ENCODE results near the gene CCDC110. TPM values are rescaled to one million over a fixed set of nuclear protein-coding genes. Genes with fewer than 3 reads are reported as not detected.

CCDC110 gene
- total RNA-seq, 3 donors from 2014 or later = not detected

DNA sequence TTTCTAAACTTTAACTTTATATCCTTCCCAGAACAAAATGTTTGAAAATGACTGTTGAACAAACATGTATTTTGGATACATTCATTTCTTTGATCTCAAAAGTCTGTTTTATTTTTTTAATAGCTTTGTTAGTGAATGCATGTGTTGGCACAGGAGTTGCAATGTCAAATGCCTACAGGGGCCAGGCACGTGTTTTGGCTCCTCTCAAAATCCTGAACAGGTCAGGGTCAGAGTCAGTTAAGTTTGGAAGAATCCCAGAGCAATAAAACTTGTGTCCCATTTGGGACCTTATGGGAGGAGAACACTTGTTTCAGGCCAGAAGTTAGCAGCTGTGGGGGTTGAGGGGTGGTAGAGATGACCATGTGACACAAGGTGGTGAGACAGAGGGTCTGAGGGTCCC is 29.0 kb upstream of the CCDC110 start:
- Mint-ChIP-seq H3K36me3 (ENCODE audit: insufficient read depth) (no peaks in the 10 kb centered on the region), H3K4me3 (no peak overlapping the region), H3K4me1 (ENCODE audit: low read depth) (no peaks in the 10 kb centered on the region), H3K9me3 (peaks cover 8% of the 10 kb centered on the region), H3K27me3 (ENCODE audit: low read depth) (peaks cover 21% of the 10 kb centered on the region)
- no peak for DNase-seq
- ATAC-seq = no peak

DNA sequence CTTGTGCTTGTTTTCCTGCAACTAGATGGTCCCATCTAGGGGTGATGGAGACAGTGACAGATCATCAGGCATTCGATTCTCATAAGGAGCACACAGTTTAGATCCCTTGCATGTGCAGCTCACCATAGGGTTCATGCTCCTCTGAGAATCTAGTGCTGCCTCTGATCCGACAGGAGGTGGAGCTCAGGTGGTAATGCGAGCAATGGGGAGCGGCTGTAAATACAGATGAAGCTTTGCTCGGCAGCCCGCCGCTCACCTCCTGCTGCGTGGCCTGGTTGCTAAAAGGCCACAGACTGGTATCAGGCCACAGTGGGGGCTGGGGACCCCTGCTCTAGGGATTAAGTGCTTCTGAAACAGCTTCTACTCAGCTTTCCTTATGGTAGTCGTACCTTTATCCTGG is 28.5 kb upstream of the CCDC110 start:
- Mint-ChIP-seq H3K4me3 (no peak overlapping the region), H3K9me3 (peaks cover 8% of the 10 kb centered on the region), H3K4me1 (ENCODE audit: low read depth) (no peaks in the 10 kb centered on the region), H3K36me3 (ENCODE audit: insufficient read depth) (no peaks in the 10 kb centered on the region), H3K27me3 (ENCODE audit: low read depth) (peaks cover 21% of the 10 kb centered on the region)
- DNase-seq (no peak), ATAC-seq (no peak)

DNA sequence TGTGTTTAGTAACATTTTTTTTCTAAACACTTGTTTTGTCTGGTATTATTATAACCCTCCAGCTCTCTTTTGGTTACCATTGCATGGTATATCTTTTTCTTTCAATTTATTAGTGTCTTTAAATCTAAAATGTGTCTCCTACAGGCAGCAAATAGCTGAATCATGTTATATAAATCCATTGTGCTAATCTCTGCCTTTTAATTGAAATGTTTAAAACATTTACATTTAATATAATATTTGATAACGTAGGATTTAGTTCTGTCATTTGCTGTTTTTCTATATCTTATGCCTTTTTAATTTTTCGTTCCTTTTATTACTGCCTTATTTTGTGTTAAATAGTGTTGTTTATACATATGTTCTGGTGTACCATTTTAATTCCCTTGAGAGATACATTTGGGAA is 17.1 kb upstream of the CCDC110 start:
- no peaks in the 10 kb centered on the region for H3K4me1 Mint-ChIP-seq (ENCODE audit: low read depth)
- no peak overlapping the region for H3K4me3 Mint-ChIP-seq
- peaks cover 1% of the 10 kb centered on the region for H3K36me3 Mint-ChIP-seq (ENCODE audit: insufficient read depth)
- DNase-seq (no peak), ATAC-seq (no peak)
- H3K27me3 Mint-ChIP-seq (ENCODE audit: low read depth) = peaks cover 27% of the 10 kb centered on the region
- peaks cover 16% of the 10 kb centered on the region for H3K9me3 Mint-ChIP-seq

DNA sequence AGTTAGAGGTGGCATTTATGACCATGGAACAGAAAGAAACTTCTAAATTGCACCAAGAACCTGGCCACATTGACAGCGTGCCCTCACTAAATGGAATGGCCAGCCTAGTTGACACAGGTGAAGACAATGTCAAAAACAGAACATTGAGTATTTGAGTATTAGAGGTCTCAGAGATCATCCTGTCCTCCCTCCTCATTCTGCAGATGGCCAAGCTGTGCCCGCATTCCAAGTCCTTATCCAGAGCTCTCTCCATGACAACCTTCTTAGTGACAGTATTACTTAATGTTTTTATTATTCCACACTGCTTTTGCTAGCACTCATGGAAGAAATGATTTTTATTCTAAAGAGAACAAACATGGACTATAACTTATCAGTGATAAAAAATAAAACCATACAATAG is 9.9 kb upstream of the CCDC110 start:
- peaks cover 34% of the 10 kb centered on the region for H3K27me3 Mint-ChIP-seq (ENCODE audit: low read depth)
- ATAC-seq (no peak), DNase-seq (no peak)
- H3K9me3 Mint-ChIP-seq = no peaks in the 10 kb centered on the region
- H3K4me3 Mint-ChIP-seq = no peak overlapping the region
- no peaks in the 10 kb centered on the region for H3K4me1 Mint-ChIP-seq (ENCODE audit: low read depth)
- H3K36me3 Mint-ChIP-seq (ENCODE audit: insufficient read depth) = no peaks in the 10 kb centered on the region

DNA sequence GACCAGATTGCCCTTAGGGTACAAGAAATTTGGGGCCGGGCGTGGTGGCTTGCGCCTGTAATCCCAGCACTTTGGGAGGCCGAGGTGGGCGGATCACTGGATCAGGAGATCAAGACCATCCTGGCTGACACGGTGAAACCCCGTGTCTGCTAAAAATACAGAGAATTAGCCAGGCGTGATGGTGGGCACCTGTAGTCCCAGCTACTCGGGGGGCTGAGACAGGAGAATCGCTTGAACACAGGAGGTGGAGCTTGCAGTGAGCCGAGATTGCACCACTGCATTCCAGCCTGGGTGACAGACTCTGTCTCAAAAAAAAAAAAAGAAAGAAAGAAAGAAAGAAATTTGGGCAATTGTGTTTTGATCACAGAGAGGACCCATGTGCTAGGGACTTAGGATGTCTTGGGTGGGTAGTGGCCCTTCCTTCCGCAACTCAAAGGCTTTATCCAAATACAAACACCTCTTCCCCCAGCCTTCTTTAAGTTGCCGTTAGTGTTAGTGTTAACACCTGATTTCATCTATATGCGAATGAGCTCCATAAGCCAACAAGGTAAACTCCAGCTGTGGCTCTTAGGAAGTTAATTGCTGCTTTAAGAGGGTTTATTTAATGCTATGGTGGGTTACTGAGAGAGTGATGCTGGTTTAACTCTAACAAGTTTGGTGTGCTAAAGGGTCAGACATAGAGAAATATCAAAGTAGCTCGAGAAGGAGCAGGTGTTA is 8.6 kb upstream of the CCDC110 start:
- Mint-ChIP-seq H3K9me3 (no peaks in the 10 kb centered on the region), H3K4me3 (no peak overlapping the region), H3K27me3 (ENCODE audit: low read depth) (peaks cover 29% of the 10 kb centered on the region), H3K4me1 (ENCODE audit: low read depth) (no peaks in the 10 kb centered on the region), H3K36me3 (ENCODE audit: insufficient read depth) (no peaks in the 10 kb centered on the region)
- no peak for ATAC-seq
- DNase-seq = no peak

DNA sequence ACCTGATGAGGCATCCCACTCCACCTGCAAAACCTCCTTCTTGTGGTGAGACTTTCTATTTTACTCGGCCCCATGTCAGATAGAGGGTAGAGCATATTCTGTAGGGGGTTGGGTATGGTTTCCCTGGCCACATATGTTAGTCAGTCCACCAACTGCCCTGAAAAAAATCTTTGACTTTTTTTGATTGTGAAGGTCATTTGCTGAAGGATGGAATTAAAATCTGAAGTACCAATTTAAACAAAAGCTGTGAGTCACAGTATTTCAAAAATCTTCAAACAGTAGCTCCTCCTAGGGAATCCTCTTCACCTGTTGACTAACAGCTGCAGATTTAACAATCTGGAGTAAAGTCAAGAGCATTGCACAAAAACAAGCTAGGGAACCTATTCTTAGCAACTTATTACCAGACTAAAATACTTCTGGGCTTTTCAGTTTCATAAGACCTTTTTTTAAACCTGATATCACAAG is 8.0 kb upstream of the CCDC110 start:
- DNase-seq = no peak

DNA sequence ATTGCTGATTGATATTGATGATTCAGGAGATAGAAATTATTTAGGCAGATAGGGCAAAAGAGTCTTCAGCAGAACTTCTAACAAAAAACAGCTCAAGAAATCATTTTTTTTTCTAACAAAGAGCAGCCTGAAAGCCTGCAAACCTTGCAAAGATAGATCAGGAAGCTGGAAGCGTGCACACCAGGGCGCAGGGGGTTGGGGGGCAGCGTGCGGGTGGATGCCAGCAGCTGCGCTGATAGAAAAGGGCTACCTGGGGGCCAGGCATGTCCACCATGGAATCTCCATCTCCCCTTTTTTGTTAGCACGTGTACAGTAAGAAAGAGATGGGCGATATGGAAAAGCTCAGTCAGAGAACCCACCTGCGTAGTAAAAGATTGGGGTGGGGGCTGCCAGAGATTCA is 1.7 kb upstream of the CCDC110 start:
- Mint-ChIP-seq H3K4me1 (ENCODE audit: low read depth) (peaks cover 12% of the 10 kb centered on the region), H3K27me3 (ENCODE audit: low read depth) (peaks cover 23% of the 10 kb centered on the region), H3K9me3 (no peaks in the 10 kb centered on the region), H3K36me3 (ENCODE audit: insufficient read depth) (no peaks in the 10 kb centered on the region), H3K4me3 (no peak overlapping the region)
- ATAC-seq (no peak), DNase-seq (no peak)

More for the DNA sequence above, 8.0 kb upstream of the CCDC110 start:
- Mint-ChIP-seq H3K4me1 (ENCODE audit: low read depth) (no peaks in the 10 kb centered on the region), H3K4me3 (no peak overlapping the region), H3K9me3 (no peaks in the 10 kb centered on the region), H3K27me3 (ENCODE audit: low read depth) (peaks cover 31% of the 10 kb centered on the region), H3K36me3 (ENCODE audit: insufficient read depth) (no peaks in the 10 kb centered on the region)
- peak; percentile 30 to 46 for ATAC-seq

DNA sequence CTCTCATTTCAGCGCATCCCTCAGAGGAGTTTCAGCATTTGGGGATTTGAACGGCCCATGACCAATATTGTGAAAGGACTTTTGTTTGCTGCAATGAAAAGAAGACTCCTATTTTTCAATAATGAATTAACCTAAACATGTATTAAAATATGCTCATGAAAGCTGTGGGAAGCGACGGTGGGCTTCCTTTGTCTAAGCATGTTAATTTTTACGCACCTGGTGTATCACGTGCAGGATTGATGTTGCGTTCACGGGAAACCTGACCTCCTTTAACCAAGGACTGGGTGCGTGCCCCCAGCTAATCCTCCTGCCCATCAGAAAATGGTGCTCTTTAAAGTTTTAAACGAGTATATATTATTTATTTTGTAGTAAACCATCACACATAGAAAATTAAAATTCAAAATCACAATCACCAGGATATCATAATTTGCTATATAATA is 590 bp upstream of the CCDC110 start:
- ATAC-seq (no peak), DNase-seq (no peak)
- peak overlapping the region; percentile 81 for H3K4me3 Mint-ChIP-seq
- H3K4me1 Mint-ChIP-seq (ENCODE audit: low read depth) = peaks cover 12% of the 10 kb centered on the region
- H3K27me3 Mint-ChIP-seq (ENCODE audit: low read depth) = peaks cover 14% of the 10 kb centered on the region
- no peaks in the 10 kb centered on the region for H3K9me3 Mint-ChIP-seq
- no peaks in the 10 kb centered on the region for H3K36me3 Mint-ChIP-seq (ENCODE audit: insufficient read depth)

DNA sequence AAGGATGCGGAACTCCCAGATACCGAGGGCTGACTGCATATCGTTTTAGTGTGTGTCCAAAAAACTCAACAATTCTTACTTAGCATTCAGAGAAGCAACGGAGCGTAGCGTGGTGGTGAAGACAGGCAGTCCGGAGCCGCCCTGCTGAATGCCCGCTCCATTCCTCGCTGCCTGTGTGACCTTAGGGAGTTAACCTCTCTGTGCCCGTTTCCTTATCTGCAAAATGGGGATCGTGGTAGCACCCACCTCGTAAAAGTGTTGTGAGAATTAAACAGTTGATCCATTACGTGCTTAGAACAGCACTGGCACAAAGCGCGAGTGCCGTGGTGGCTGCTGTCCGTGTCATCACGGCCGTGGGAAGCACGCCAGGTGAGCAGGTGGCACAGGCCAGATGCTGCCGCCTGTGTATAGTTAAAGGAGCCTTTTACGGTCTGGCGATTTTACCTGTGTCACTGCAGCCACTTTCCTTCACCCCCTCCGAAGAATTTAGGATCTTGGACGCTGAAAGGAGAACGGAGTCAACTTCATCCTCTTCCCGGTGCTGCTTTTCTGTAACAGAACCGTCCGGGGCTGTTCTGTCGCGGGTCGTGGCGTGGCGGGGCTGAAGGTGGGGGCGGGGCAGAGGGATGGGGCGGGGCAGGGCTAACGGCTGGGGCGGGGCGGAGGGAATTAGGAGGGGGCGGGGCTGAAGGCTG is 885 bp downstream of the CCDC110 start:
- ATAC-seq (peak; percentile 5 to 20), DNase-seq (peak; percentile 38)
- Mint-ChIP-seq H3K36me3 (ENCODE audit: insufficient read depth) (no peaks in the 10 kb centered on the region), H3K4me1 (ENCODE audit: low read depth) (peaks cover 12% of the 10 kb centered on the region), H3K27me3 (ENCODE audit: low read depth) (peaks cover 5% of the 10 kb centered on the region), H3K9me3 (no peaks in the 10 kb centered on the region), H3K4me3 (peak overlapping the region; percentile 79)

DNA sequence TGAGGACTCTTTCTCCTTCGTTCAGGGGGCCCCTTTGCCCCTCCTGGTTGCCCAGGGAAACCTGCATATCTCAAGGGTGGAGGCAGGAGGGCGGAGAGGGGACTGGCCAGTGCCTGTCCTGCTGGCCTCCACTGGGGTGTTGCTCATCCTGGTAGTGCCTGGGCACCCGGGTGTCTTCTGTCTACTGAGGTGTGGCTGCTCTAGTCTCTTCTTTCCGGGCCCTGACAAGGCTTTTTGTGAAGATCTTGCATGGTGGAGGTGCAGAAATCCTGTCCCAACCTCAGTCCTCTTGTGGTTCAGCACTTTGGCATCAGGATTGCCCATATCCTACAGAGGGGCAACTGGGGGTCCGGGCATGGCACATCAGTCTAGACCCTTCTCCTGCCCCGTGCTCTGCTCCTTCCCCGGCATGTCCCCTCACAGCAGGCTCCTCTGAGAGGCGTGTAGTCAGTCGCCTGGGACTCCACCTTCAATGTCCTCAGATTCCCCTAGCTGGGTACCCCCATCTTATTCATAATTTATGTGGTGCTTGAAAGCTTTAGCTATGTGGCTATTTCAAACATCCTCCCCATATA is 1.9 kb downstream of the CCDC110 start:
- Mint-ChIP-seq H3K27me3 (ENCODE audit: low read depth) (peaks cover 4% of the 10 kb centered on the region), H3K4me1 (ENCODE audit: low read depth) (peaks cover 12% of the 10 kb centered on the region), H3K4me3 (no peak overlapping the region), H3K9me3 (no peaks in the 10 kb centered on the region), H3K36me3 (ENCODE audit: insufficient read depth) (no peaks in the 10 kb centered on the region)
- DNase-seq (no peak), ATAC-seq (no peak)

DNA sequence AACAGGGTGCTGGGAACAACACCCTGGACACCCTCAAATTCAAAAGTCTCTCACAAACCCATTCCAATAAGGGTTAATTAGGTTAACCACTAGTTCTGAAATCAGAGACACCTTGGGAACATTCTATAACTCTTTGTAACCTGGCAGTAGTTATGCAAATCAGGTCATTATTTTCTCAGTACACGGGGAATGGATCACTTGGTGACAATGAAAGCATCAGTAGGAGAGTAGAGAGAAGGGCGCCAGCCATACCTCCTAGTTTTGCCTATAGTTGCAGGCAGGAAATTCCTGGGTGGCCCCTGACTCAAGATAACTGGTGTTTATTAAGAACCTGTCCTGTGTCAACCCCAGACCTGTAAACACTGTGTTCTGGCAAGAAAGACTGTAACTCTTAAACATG is 2.5 kb downstream of the CCDC110 start:
- H3K4me3 Mint-ChIP-seq = no peak overlapping the region
- H3K9me3 Mint-ChIP-seq = no peaks in the 10 kb centered on the region
- H3K27me3 Mint-ChIP-seq (ENCODE audit: low read depth) = peaks cover 1% of the 10 kb centered on the region
- peaks cover 12% of the 10 kb centered on the region for H3K4me1 Mint-ChIP-seq (ENCODE audit: low read depth)
- no peaks in the 10 kb centered on the region for H3K36me3 Mint-ChIP-seq (ENCODE audit: insufficient read depth)
- ATAC-seq (no peak), DNase-seq (no peak)

DNA sequence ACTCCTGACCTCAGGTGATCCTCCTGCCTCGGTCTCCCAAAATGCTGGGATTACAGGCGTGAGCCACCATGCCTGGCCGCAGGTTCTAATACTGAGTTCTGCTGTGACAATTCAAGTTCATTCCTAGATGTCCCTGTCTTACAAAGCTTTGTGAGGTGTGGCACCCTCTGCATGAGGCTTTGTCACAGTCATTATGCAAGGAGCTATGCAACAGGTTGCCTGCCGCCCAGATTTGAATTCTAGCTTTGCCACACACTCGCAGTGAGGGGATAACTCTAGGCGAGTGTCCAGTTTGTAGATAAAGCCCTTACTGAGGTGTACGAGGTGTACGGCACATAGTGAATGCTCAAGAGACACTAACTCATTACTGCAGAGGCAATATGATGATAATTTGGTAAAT is 3.5 kb downstream of the CCDC110 start:
- Mint-ChIP-seq H3K4me3 (no peak overlapping the region), H3K4me1 (ENCODE audit: low read depth) (peaks cover 12% of the 10 kb centered on the region), H3K9me3 (no peaks in the 10 kb centered on the region), H3K27me3 (ENCODE audit: low read depth) (no peaks in the 10 kb centered on the region), H3K36me3 (ENCODE audit: insufficient read depth) (no peaks in the 10 kb centered on the region)
- DNase-seq (no peak), ATAC-seq (no peak)

DNA sequence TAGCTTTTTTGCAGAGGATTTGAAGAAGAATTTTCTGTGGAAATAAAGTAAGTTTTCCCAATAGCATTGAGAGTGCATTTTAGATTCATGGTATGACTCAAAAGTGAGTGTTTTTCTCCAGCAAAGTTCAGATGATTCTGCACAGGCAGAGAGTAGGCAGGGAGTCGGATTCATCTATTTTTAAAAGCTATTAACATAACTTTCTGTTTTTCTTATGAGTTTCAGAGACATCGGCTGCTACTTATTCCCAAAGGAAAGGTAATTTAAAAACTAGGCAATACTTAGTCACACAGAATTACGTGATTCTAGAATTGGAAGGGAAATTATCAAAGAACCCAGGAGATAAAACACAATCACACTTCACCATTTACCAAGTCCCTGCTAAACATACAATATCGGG is 4.4 kb downstream of the CCDC110 start:
- ATAC-seq (no peak), DNase-seq (no peak)
- H3K36me3 Mint-ChIP-seq (ENCODE audit: insufficient read depth) = no peaks in the 10 kb centered on the region
- H3K4me3 Mint-ChIP-seq = no peak overlapping the region
- H3K4me1 Mint-ChIP-seq (ENCODE audit: low read depth) = peaks cover 12% of the 10 kb centered on the region
- no peaks in the 10 kb centered on the region for H3K27me3 Mint-ChIP-seq (ENCODE audit: low read depth)
- H3K9me3 Mint-ChIP-seq = no peaks in the 10 kb centered on the region

DNA sequence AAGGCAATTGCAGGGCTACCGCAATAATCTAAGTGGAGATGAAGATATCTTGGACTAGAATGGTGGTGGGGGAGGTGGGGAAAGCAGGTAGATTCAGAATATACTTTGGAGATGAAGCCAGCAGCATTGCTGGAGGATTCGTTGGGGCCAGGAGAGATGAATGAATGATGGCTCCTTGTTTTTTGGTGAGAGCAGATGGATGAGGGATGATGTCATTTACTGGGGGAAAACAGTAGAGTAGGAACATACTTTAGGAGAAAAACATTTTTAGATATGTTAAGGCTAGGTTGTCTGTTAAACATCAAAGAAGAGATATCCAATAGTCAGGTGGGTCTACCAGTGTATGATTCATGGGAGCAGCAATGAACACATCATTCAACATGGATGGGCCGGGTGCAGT is 5.8 kb downstream of the CCDC110 start:
- no peak for DNase-seq
- no peak for ATAC-seq
- Mint-ChIP-seq H3K27me3 (ENCODE audit: low read depth) (peaks cover under 1% of the 10 kb centered on the region), H3K4me1 (ENCODE audit: low read depth) (peaks cover 8% of the 10 kb centered on the region), H3K9me3 (no peaks in the 10 kb centered on the region), H3K4me3 (no peak overlapping the region), H3K36me3 (ENCODE audit: insufficient read depth) (no peaks in the 10 kb centered on the region)

DNA sequence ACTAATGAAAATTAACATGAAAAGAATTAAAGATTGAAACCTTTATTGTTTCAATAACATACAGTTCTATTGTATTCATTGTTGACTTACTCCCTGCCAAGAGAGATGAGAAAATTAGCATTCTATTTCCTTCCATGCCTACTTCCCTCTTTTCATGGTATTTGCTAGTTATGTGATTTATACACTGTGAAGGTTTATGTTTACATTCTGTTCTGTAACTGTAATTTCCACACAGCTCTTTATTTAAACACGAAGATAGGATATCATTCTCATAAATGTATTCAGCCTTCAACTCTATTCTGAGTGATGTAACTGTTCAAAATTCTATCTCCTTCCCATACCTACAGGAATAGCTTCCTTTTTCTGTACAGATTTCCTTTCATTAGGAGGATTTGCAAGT is 6.6 kb downstream of the CCDC110 start:
- no peak for DNase-seq
- Mint-ChIP-seq H3K4me1 (ENCODE audit: low read depth) (peaks cover 3% of the 10 kb centered on the region), H3K9me3 (no peaks in the 10 kb centered on the region), H3K4me3 (no peak overlapping the region), H3K36me3 (ENCODE audit: insufficient read depth) (no peaks in the 10 kb centered on the region), H3K27me3 (ENCODE audit: low read depth) (peaks cover 7% of the 10 kb centered on the region)
- ATAC-seq = no peak

All from activated T-cell treated with anti-CD3 and anti-CD28 coated beads, Interleukin-2, amount 50 U/mL, for 4 hours (primary cell).